Caco-2 (cell line): ENCODE results near the gene EXOC3. TPM values are rescaled to one million over a fixed set of nuclear protein-coding genes. Genes with fewer than 3 reads are reported as not detected.

Experiments used
- BruUV-seq: library from RNA; stranded (reverse); fragments of 400-500 nt; replicated peaks from 2 replicates; lab custom pipeline; 2021; lab: Mats Ljungman, UMichigan
- CTCF ChIA-PET: fragments of 300-600 bp; sonication (Branson Sonifier 250); formaldehyde crosslinking; loops from one replicate; lab custom pipeline; 2022; ENCODE audit warnings: antibody characterized with exemption; lab: Charles Lee
- POLR2A ChIA-PET: fragments of 300-600 bp; sonication (Branson Sonifier 250); formaldehyde crosslinking; loops from one replicate; lab custom pipeline; 2022; ENCODE audit warnings: antibody characterized with exemption; lab: Charles Lee
- DNase-seq, 2 experiments: peaks; one replicate each; pipeline versions ENCODE4 v3.0.0 to v3.0.0-alpha.2; 2020 to 2022
- H3K27me3 ChIP-seq: replicated peaks from 2 replicates; pipeline ENCODE4 v1.6.0; 2011; ENCODE audit warnings: low read length; ENCODE audit not compliant: control insufficient read depth, insufficient read depth
- H3K36me3 ChIP-seq: 2 replicates; pipeline ENCODE4 v1.5.1; 2011; ENCODE audit warnings: low read length; ENCODE audit not compliant: control insufficient read depth, insufficient read depth
- H3K4me1 ChIP-seq: fragments of 250-450 bp; sonication (Bioruptor Pico); 2 replicates; pipeline ENCODE4 v1.5.1; 2020; ENCODE audit warnings: mild to moderate bottlenecking
- H3K4me3 ChIP-seq: 2 replicates; pipeline ENCODE4 v1.5.1; 2011; ENCODE audit warnings: low read depth, mild to moderate bottlenecking, control low read depth, low read length
- H3K9me3 ChIP-seq: fragments of 250-450 bp; sonication (Bioruptor Pico); 2 replicates; pipeline ENCODE4 v1.5.1; 2020; ENCODE audit warnings: mild to moderate bottlenecking, moderate library complexity
- H3K27ac Mint-ChIP-seq: one replicate; pipeline ENCODE4 v1.8.0; 2022; ENCODE audit warnings: mixed read lengths; ENCODE audit not compliant: unreplicated experiment
- H3K27me3 Mint-ChIP-seq: one replicate; pipeline ENCODE4 v1.8.0; 2022; ENCODE audit warnings: mixed read lengths; ENCODE audit not compliant: insufficient read depth, unreplicated experiment
- H3K36me3 Mint-ChIP-seq: one replicate; pipeline ENCODE4 v1.8.0; 2022; ENCODE audit warnings: mild to moderate bottlenecking, mixed read lengths; ENCODE audit not compliant: insufficient read depth, unreplicated experiment
- H3K4me1 Mint-ChIP-seq: one replicate; pipeline ENCODE4 v1.8.0; 2022; ENCODE audit warnings: low read depth, mixed read lengths; ENCODE audit not compliant: unreplicated experiment
- H3K4me3 Mint-ChIP-seq: one replicate; pipeline ENCODE4 v1.8.0; 2022; ENCODE audit warnings: mild to moderate bottlenecking, moderate library complexity, mixed read lengths; ENCODE audit not compliant: unreplicated experiment
- H3K9me3 Mint-ChIP-seq: one replicate; pipeline ENCODE4 v1.8.0; 2022; ENCODE audit warnings: mixed read lengths; ENCODE audit not compliant: unreplicated experiment
- intact Hi-C: fragments of 100-400 bp; cut with micrococcal nuclease; formaldehyde crosslinking; loops from one replicate; pipeline ENCODE4 v1.10.0; 2022; ENCODE audit not compliant: unreplicated experiment
- total RNA-seq: library from RNA; stranded (reverse); gene quantifications from 2 replicates; pipeline ENCODE4 v1.2.3, GENCODE V29; 2022
- TF ChIP-seq, protein P1 (sequence below), 2 experiments: fragments of 200-600 bp in 1 of 2; IDR thresholded peaks; 1 replicate in 1 of 2; 2 replicates in 1 of 2; pipeline versions ENCODE4 v1.5.1 to v1.8.0; 2011 to 2022; ENCODE audit warnings: antibody characterized with exemption in 1 of 2, control low read depth in 1 of 2, inconsistent platforms in 1 of 2, low read depth in 1 of 2, low read length in 1 of 2, mild to moderate bottlenecking in 1 of 2, moderate library complexity in 1 of 2; ENCODE audit not compliant: insufficient read depth in 1 of 2, severe bottlenecking in 1 of 2, unreplicated experiment in 1 of 2

The EXOC3 gene
- total RNA-seq, 1 experiment from 2014 or later = 44.5 TPM

DNA sequence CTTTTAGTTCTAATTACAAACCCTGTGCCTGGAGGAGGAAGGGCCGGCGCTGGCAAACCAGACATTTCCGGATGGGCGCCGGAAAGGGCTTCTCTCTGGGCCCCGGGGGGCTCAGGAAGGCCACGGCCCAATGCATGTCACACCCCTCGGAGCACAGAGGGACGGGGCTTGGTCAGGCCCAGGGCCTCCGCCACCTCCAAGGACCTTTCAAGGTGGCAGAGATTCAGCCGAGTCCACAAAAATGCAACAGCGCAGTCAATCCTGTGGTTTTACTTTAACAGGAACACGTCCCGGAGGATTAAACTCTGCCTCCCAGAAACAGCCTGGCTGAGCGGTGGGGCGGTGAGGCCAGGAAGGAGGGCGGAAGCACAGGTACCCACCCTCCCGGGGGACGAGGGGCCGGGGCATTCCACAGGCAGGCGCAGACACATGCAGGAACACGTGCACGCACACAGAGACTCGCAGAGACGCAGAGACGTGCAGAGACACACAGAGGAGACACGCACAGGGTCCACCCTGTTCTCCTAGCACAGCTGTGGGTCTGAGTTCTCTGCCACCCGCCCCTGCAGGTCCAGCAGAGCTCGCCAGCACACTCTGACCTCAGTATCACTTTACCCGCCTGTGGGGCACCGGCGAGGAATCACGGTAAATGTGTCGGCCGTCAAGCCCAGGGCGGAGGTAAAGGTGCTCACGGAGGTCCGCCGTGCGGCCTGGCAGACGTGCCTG, 58.3 kb downstream of the EXOC3 start:
- no peaks in the 10 kb centered on the region for H3K9me3 ChIP-seq
- ChIA-PET CTCF (no interaction called here), POLR2A (no interaction called here)
- no peaks in the 10 kb centered on the region for H3K9me3 Mint-ChIP-seq
- TF ChIP-seq, protein P1, sequence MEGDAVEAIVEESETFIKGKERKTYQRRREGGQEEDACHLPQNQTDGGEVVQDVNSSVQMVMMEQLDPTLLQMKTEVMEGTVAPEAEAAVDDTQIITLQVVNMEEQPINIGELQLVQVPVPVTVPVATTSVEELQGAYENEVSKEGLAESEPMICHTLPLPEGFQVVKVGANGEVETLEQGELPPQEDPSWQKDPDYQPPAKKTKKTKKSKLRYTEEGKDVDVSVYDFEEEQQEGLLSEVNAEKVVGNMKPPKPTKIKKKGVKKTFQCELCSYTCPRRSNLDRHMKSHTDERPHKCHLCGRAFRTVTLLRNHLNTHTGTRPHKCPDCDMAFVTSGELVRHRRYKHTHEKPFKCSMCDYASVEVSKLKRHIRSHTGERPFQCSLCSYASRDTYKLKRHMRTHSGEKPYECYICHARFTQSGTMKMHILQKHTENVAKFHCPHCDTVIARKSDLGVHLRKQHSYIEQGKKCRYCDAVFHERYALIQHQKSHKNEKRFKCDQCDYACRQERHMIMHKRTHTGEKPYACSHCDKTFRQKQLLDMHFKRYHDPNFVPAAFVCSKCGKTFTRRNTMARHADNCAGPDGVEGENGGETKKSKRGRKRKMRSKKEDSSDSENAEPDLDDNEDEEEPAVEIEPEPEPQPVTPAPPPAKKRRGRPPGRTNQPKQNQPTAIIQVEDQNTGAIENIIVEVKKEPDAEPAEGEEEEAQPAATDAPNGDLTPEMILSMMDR (IDR thresholded peaks at IDR 0.05; ENCODE audit: insufficient read depth in 1 of 2, low read depth in 1 of 2, low read length in 1 of 2, severe bottlenecking in 1 of 2, unreplicated experiment in 1 of 2) = no peak
- no peak for DNase-seq
- no peaks in the 10 kb centered on the region for H3K27me3 Mint-ChIP-seq
- H3K4me1 Mint-ChIP-seq = peaks cover 11% of the 10 kb centered on the region
- no peak overlapping the region for H3K27ac Mint-ChIP-seq
- no peak overlapping the region for H3K4me3 Mint-ChIP-seq
- no peaks in the 10 kb centered on the region for H3K27me3 ChIP-seq
- H3K4me3 ChIP-seq = no peak overlapping the region
- intact Hi-C loops = no loop called here
- H3K36me3 Mint-ChIP-seq = no peaks in the 10 kb centered on the region
- BruUV-seq = no TSS peak
- H3K36me3 ChIP-seq = no peaks in the 10 kb centered on the region
- H3K4me1 ChIP-seq = peaks cover 5% of the 10 kb centered on the region

DNA sequence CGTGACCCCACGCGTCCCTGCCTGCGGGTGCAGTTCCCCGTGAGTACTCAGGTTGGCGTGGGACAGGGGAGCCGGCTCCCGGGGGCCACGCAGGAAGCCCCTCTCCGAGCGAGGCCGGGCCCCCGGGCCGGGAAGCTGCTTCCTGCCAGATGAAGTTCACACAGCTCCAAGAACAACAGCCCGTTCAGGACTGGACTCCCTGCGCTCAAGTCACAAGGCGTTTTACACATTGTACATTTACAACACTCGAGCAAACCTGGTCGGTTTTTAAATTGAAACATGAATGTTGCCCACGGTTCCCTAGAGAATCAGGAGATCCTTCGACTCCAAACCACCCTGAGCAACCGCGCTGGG, 58.8 kb downstream of the EXOC3 start:
- no peak overlapping the region for H3K27ac Mint-ChIP-seq
- H3K27me3 Mint-ChIP-seq = no peaks in the 10 kb centered on the region
- no peaks in the 10 kb centered on the region for H3K27me3 ChIP-seq
- no peaks in the 10 kb centered on the region for H3K9me3 Mint-ChIP-seq
- no peak overlapping the region for H3K4me3 ChIP-seq
- ChIA-PET POLR2A (no interaction called here), CTCF (no interaction called here)
- H3K4me1 ChIP-seq = peaks cover 10% of the 10 kb centered on the region
- TF ChIP-seq, protein P1 (IDR thresholded peaks at IDR 0.05; ENCODE audit: insufficient read depth in 1 of 2, low read depth in 1 of 2, low read length in 1 of 2, severe bottlenecking in 1 of 2, unreplicated experiment in 1 of 2) = no peak
- no peaks in the 10 kb centered on the region for H3K36me3 ChIP-seq
- intact Hi-C loops = no loop called here
- H3K36me3 Mint-ChIP-seq = no peaks in the 10 kb centered on the region
- no peaks in the 10 kb centered on the region for H3K9me3 ChIP-seq
- H3K4me1 Mint-ChIP-seq = peaks cover 12% of the 10 kb centered on the region
- DNase-seq = no peak
- BruUV-seq = no TSS peak
- H3K4me3 Mint-ChIP-seq = no peak overlapping the region

DNA sequence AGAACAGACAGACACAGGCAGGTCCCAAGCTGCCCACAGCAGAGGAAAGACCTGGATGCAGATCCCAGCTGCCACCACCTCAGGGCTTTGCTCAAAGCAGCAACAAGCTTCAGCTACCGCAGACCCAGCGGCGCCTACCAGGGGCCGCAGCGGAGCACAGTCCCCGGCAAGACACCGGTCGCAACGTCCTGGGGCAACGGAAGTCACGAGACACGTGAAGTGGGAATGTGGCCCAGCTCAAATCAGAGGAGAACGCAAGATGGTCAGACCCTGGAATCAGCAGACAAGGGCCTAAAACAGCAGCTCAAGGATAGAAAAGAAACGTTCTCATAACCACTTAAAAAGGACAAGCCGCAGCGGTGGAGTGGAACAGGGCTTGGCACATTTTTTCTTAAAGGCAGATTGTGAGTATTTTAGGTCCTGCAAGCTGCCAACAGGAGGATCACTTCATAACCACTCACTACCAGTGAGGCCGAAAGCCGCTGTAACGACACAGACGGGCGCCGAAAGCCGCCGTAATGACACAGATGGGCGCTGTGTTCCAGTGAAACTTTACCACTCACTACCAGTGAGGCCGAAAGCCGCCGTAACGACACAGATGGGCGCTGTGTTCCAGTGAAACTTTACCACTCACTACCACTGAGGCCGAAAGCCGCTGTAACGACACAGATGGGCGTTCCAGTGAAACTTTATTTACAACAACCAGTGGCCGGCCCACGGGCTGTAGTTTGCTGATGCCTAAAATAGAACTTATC, 59.5 kb downstream of the EXOC3 start:
- H3K36me3 Mint-ChIP-seq = no peaks in the 10 kb centered on the region
- intact Hi-C loops = no loop called here
- no peaks in the 10 kb centered on the region for H3K27me3 ChIP-seq
- BruUV-seq = no TSS peak
- no peak overlapping the region for H3K4me3 ChIP-seq
- TF ChIP-seq, protein P1 (IDR thresholded peaks at IDR 0.05; ENCODE audit: insufficient read depth in 1 of 2, low read depth in 1 of 2, low read length in 1 of 2, severe bottlenecking in 1 of 2, unreplicated experiment in 1 of 2) = no peak
- no peaks in the 10 kb centered on the region for H3K9me3 ChIP-seq
- CTCF ChIA-PET = no interaction called here
- peaks cover 12% of the 10 kb centered on the region for H3K4me1 Mint-ChIP-seq
- no peaks in the 10 kb centered on the region for H3K36me3 ChIP-seq
- H3K4me1 ChIP-seq = peaks cover 10% of the 10 kb centered on the region
- no peak overlapping the region for H3K4me3 Mint-ChIP-seq
- no peak for DNase-seq
- H3K9me3 Mint-ChIP-seq = no peaks in the 10 kb centered on the region
- POLR2A ChIA-PET = no interaction called here
- H3K27ac Mint-ChIP-seq = no peak overlapping the region
- H3K27me3 Mint-ChIP-seq = no peaks in the 10 kb centered on the region
